Measurements from ENCODE around the gene DNASE2B. TPM values are rescaled to one million over a fixed set of nuclear protein-coding genes. Genes with fewer than 3 reads are reported as not detected.

Gene DNASE2B
- polyA plus RNA-seq, 2 of the 4 experiments (the other 2 are of a cell fraction) = not detected

- ChIA-PET CTCF (no interaction called here), POLR2A (no interaction called here)
- no peak for ATAC-seq
- WGBS (ENCODE audit: missing lambda C conversion rate) = 69% methylated on average over 5 of the region's 5 CpGs
- DNase-seq (ENCODE audit: low read depth in 1 of 2, low spot score in 1 of 2) = no peak
- no peak for TF ChIP-seq CTCF (IDR thresholded peaks at IDR 0.05)
- TF ChIP-seq EP300 (IDR thresholded peaks at IDR 0.05) = no peak
- TF ChIP-seq ELK1 (IDR thresholded peaks at IDR 0.05; ENCODE audit: low read depth, low read length) = no peak
- TF ChIP-seq POLR2A (IDR thresholded peaks at IDR 0.05; ENCODE audit: low read length) = no peak
- no peak for TF ChIP-seq ZFP36 (IDR thresholded peaks at IDR 0.05; ENCODE audit: borderline replicate concordance, partially characterized antibody)
- no peak for TF ChIP-seq HDAC2 (IDR thresholded peaks at IDR 0.05)
- TF ChIP-seq ATOH8 (CRISPR knock-in tag; IDR thresholded peaks at IDR 0.05; ENCODE audit: low read depth) = no peak
- TF ChIP-seq JUNB (IDR thresholded peaks at IDR 0.05) = no peak
- TF ChIP-seq EHF (CRISPR knock-in tag; IDR thresholded peaks at IDR 0.05) = no peak
- TF ChIP-seq SREBF2 (IDR thresholded peaks at IDR 0.05) = no peak
- no peak for TF ChIP-seq CBX2 (IDR thresholded peaks at IDR 0.05; ENCODE audit: borderline replicate concordance, low read depth)
- TF ChIP-seq HES2 (IDR thresholded peaks at IDR 0.05) = no peak
- TF ChIP-seq NPAS2 (CRISPR knock-in tag; IDR thresholded peaks at IDR 0.05; ENCODE audit: borderline replicate concordance) = no peak
- TF ChIP-seq ZNF302 (CRISPR knock-in tag; IDR thresholded peaks at IDR 0.05) = no peak
- TF ChIP-seq KDM1A (IDR thresholded peaks at IDR 0.05; ENCODE audit: low read depth) = no peak
- no peak for TF ChIP-seq HOXA7 (CRISPR knock-in tag; IDR thresholded peaks at IDR 0.05)
- no peak for TF ChIP-seq BCL3 (IDR thresholded peaks at IDR 0.05)
- FAIRE-seq = no peak
- Histone ChIP-seq H3K4me1 (no peaks in the 10 kb centered on the region), H3K4me2 (no peak overlapping the region), H3K27ac (no peak overlapping the region), H3K9me3 (no peaks in the 10 kb centered on the region), H3K4me3 (no peak overlapping the region)
These were observed 11.4 kb upstream of the DNASE2B start for GRCh38 chr1:84386716-84387479.

GRCh38 chr1:84387480-84388163 is 10.7 kb upstream of the DNASE2B start:
- no peak for DNase-seq (ENCODE audit: low read depth in 1 of 2, low spot score in 1 of 2)
- Histone ChIP-seq H3K4me1 (no peaks in the 10 kb centered on the region), H3K9me3 (no peaks in the 10 kb centered on the region), H3K27ac (no peak overlapping the region), H3K4me3 (no peak overlapping the region), H3K4me2 (no peak overlapping the region)
- FAIRE-seq = no peak
- TF ChIP-seq JUNB (IDR thresholded peaks at IDR 0.05) (no peak), NFE2L2 (conservative IDR thresholded peaks at IDR 0.05; ENCODE audit: low read length) (no peak), MAFK (IDR thresholded peaks at IDR 0.05; ENCODE audit: partially characterized antibody) (no peak), FOSB (CRISPR knock-in tag; IDR thresholded peaks at IDR 0.05) (no peak), MAZ (IDR thresholded peaks at IDR 0.05; ENCODE audit: borderline replicate concordance, low read depth, low read length) (no peak), EHF (CRISPR knock-in tag; IDR thresholded peaks at IDR 0.05) (no peak), POLR2AphosphoS2 (conservative IDR thresholded peaks at IDR 0.05; ENCODE audit: low read length) (no peak), CTCF (IDR thresholded peaks at IDR 0.05) (no peak), CBX2 (IDR thresholded peaks at IDR 0.05; ENCODE audit: borderline replicate concordance, low read depth) (no peak), REST (IDR thresholded peaks at IDR 0.05) (no peak)
- CTCF ChIA-PET = no interaction called here
- ATAC-seq = no peak
- 85% methylated on average over 8 of the region's 8 CpGs for WGBS (ENCODE audit: missing lambda C conversion rate)
- POLR2A ChIA-PET = no interaction called here

Measured in A549 (cell line).